T-cell (primary cell): Measurements from ENCODE around the gene AMIGO3. TPM values are rescaled to one million over a fixed set of nuclear protein-coding genes. Genes with fewer than 3 reads are reported as not detected.
A peak's percentile ranks its signal among the peaks of the same experiment; 100 is the strongest.
"Not testable (repeated sequence)": the region's sequence is repeated elsewhere in the genome, so short reads cannot be mapped to it uniquely, and the experiment has no call there.

Experiments used
- ATAC-seq, 4 experiments: fragments of 200-7000 bp in 3 of 4; fragments of 150-1000 bp in 1 of 4; cut with Tn5 transposase; replicated peaks in 1 of 4; 1 replicate in 3 of 4; 2 replicates in 1 of 4; pipeline ENCODE4 v1.10.0; 2021; ENCODE audit warnings: moderate library complexity in 3 of 4, mild to moderate bottlenecking in 2 of 4, moderate number of reproducible peaks in 1 of 4
- CTCF ChIA-PET, 2 donors: fragments of 300-600 bp; sonication (Branson Sonifier 250); formaldehyde crosslinking; loops; one replicate each; lab custom pipeline; 2022; ENCODE audit warnings: antibody characterized with exemption in 2 of 2; lab: Charles Lee
- POLR2A ChIA-PET, 2 donors: fragments of 300-600 bp; sonication (Branson Sonifier 250); formaldehyde crosslinking; loops; one replicate each; lab custom pipeline; 2022; ENCODE audit warnings: antibody characterized with exemption in 2 of 2; lab: Charles Lee
- DNase-seq, 35 experiments: peaks; one replicate each; pipeline versions ENCODE4 v3.0.0 to v3.0.0-alpha.2; 2013 to 2023
- H3K27ac ChIP-seq: one replicate; pipeline ENCODE4 v1.5.1; 2013; ENCODE audit warnings: low read length
- H3K27me3 ChIP-seq, 2 experiments: replicated peaks in 1 of 2; 1 replicate in 1 of 2; 2 replicates in 1 of 2; pipeline versions ENCODE4 v1.6.1 to v1.7.0; 2013; ENCODE audit warnings: low read length in 1 of 2, mixed read lengths in 1 of 2; ENCODE audit not compliant: control insufficient read depth in 2 of 2, insufficient read depth in 2 of 2; ENCODE audit errors: extremely low read depth in 1 of 2
- H3K36me3 ChIP-seq, 2 donors: 1 replicate in 1 of 2; 2 replicates in 1 of 2; pipeline versions ENCODE4 v1.6.1 to v1.7.0; 2013; ENCODE audit warnings: low read length in 1 of 2; ENCODE audit not compliant: control insufficient read depth in 2 of 2, insufficient read depth in 1 of 2; ENCODE audit errors: extremely low read depth in 1 of 2
- H3K4me1 ChIP-seq, 2 experiments: 1 replicate in 1 of 2; 2 replicates in 1 of 2; pipeline versions ENCODE4 v1.6.1 to v1.7.0; 2013; ENCODE audit warnings: low read length in 2 of 2, mixed read lengths in 1 of 2; ENCODE audit not compliant: insufficient read depth in 2 of 2, control insufficient read depth in 1 of 2; ENCODE audit errors: extremely low read depth in 1 of 2
- H3K4me3 ChIP-seq, 2 donors: 1 replicate in 1 of 2; 2 replicates in 1 of 2; pipeline versions ENCODE4 v1.5.1 to v1.7.0; 2013; ENCODE audit warnings: mild to moderate bottlenecking in 2 of 2, low read length in 1 of 2, moderate library complexity in 1 of 2; ENCODE audit not compliant: control insufficient read depth in 1 of 2; ENCODE audit errors: extremely low read depth in 1 of 2
- H3K9me3 ChIP-seq: 2 replicates; pipeline ENCODE4 v1.7.0; 2013
- H3K27ac Mint-ChIP-seq, 2 donors: one replicate each; pipeline ENCODE4 v1.8.0; 2020 to 2021; ENCODE audit warnings: mild to moderate bottlenecking in 2 of 2, mixed read lengths in 2 of 2
- H3K27me3 Mint-ChIP-seq, 2 donors: one replicate each; pipeline ENCODE4 v1.8.0; 2021 to 2022; ENCODE audit warnings: mixed read lengths in 2 of 2
- H3K36me3 Mint-ChIP-seq: one replicate; pipeline ENCODE4 v1.8.0; 2021; ENCODE audit warnings: mixed read lengths
- H3K4me1 Mint-ChIP-seq, 3 donors: one replicate each; pipeline ENCODE4 v1.8.0; 2020 to 2022; ENCODE audit warnings: mixed read lengths in 3 of 3, mild to moderate bottlenecking in 1 of 3
- H3K4me3 Mint-ChIP-seq, 3 donors: one replicate each; pipeline ENCODE4 v1.8.0; 2020 to 2022; ENCODE audit warnings: mild to moderate bottlenecking in 3 of 3, mixed read lengths in 3 of 3, moderate library complexity in 3 of 3
- H3K9me3 Mint-ChIP-seq, 3 donors: one replicate each; pipeline ENCODE4 v1.8.0; 2020 to 2022; ENCODE audit warnings: mixed read lengths in 3 of 3
- WGBS: methylation state at CpG from one replicate; pipeline ENCODE4 v1.1.5; 2013; ENCODE audit warnings: missing lambda C conversion rate; ENCODE audit not compliant: insufficient coverage; 5-methylcytosine and 5-hydroxymethylcytosine counted together
- total RNA-seq, 35 experiments: library from RNA in 6 of 35; stranded (reverse) in 6 of 35; fragments of 120-200 nt in 1 of 35; gene quantifications; one replicate each; pipeline versions ENCODE4 v1.2.1 to v1.2.4 and lab custom pipeline; 2013 to 2026

Gene AMIGO3
- total RNA-seq, 5 donors from 2014 or later (not counting 1 experiment from before 2014, with no cell fraction given): 0.20 to 1.4 (median 0.26) TPM; not detected in 2

GRCh38 chr3:49685846-49686245 lies 33.6 kb downstream of the AMIGO3 start:
- H3K4me3 Mint-ChIP-seq: peak overlapping the region in 2 of 3 donors; percentile 54 to 97
- H3K27ac ChIP-seq, H3K9me3 Mint-ChIP-seq, H3K9me3 ChIP-seq, DNase-seq, H3K36me3 Mint-ChIP-seq, H3K27ac Mint-ChIP-seq, CTCF ChIA-PET, H3K27me3 Mint-ChIP-seq, H3K4me3 ChIP-seq, POLR2A ChIA-PET: not testable (repeated sequence)
- peaks cover 25 to 36% (median 27%) of the 10 kb centered on the region in 3 donors for H3K4me1 Mint-ChIP-seq
- ATAC-seq: peak in 1 of 4 experiments; percentile 4
- peaks cover 11 to 31% of the 10 kb centered on the region in 2 donors for H3K36me3 ChIP-seq
- 30% methylated on average over 29 of the region's 36 CpGs for WGBS
- H3K27me3 ChIP-seq: peaks cover 0 to 20% of the 10 kb centered on the region in 2 experiments
- H3K4me1 ChIP-seq: peaks cover 4 to 44% of the 10 kb centered on the region in 2 experiments

GRCh38 chr3:49685103-49685502 lies 34.4 kb downstream of the AMIGO3 start:
- Mint-ChIP-seq H3K4me1 (peaks cover 18 to 29% (median 19%) of the 10 kb centered on the region in 3 donors), H3K4me3 (peak overlapping the region in 1 of 3 donors; percentile 42)
- ATAC-seq, H3K27ac ChIP-seq, CTCF ChIA-PET, H3K27me3 Mint-ChIP-seq, H3K36me3 Mint-ChIP-seq, DNase-seq, H3K27ac Mint-ChIP-seq, POLR2A ChIA-PET, H3K9me3 Mint-ChIP-seq, H3K4me3 ChIP-seq, H3K9me3 ChIP-seq: not testable (repeated sequence)
- Histone ChIP-seq H3K27me3 (peaks cover 0 to 20% of the 10 kb centered on the region in 2 experiments), H3K4me1 (peaks cover 3 to 37% of the 10 kb centered on the region in 2 experiments), H3K36me3 (peaks cover 11 to 38% of the 10 kb centered on the region in 2 donors)
- WGBS: 75% methylated on average over 1 of the region's 10 CpGs

DNA sequence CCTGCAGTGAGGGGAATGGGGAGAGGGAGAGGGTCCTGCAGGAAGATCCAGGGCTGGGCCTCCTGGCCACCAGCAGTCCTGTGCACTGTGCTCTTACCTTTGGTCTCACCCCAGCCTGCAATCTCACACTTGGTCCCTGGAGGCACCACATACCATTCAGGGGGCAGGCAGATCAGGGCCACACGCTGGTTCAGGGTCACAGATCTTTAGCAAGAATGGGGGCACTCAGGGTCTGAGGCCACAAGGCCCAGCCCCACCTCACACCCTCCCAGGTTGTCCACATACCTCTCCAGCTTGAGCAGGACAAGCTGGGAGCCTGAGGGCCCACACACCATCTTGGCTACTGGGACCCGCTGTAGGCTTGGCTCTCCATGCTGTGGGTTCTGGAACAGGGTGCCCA lies 35.0 kb downstream of the AMIGO3 start:
- POLR2A ChIA-PET, H3K27me3 Mint-ChIP-seq, H3K27ac ChIP-seq, ATAC-seq, CTCF ChIA-PET, H3K27ac Mint-ChIP-seq, H3K4me3 ChIP-seq, DNase-seq, H3K9me3 ChIP-seq, H3K9me3 Mint-ChIP-seq: not testable (repeated sequence)
- H3K27me3 ChIP-seq: peaks cover 0 to 20% of the 10 kb centered on the region in 2 experiments
- peaks cover 15% of the 10 kb centered on the region for H3K36me3 Mint-ChIP-seq
- peak overlapping the region in 1 of 3 donors; percentile 42 for H3K4me3 Mint-ChIP-seq
- peaks cover 11 to 45% of the 10 kb centered on the region in 2 donors for H3K36me3 ChIP-seq
- H3K4me1 ChIP-seq: peaks cover 0 to 30% of the 10 kb centered on the region in 2 experiments
- WGBS: 80% methylated on average over 1 of the region's 2 CpGs
- H3K4me1 Mint-ChIP-seq: peaks cover 11 to 28% (median 17%) of the 10 kb centered on the region in 3 donors

- 94% methylated on average over 4 of the region's 6 CpGs for WGBS
- ChIA-PET POLR2A (no interaction called here), CTCF (interaction anchor here in 1 of 2 donors (0.5 kb wide), 1 partner anchor 12 kb away, joined by 5 read pairs; no protein-coding TSS in a partner anchor)
Observed at GRCh38 chr3:49683162-49683561, 36.3 kb downstream of the AMIGO3 start.

GRCh38 chr3:49681543-49681942 lies 37.9 kb downstream of the AMIGO3 start:
- peaks cover 30% of the 10 kb centered on the region for H3K36me3 Mint-ChIP-seq
- H3K4me3 Mint-ChIP-seq: no peak overlapping the region
- H3K27ac ChIP-seq: no peak overlapping the region
- POLR2A ChIA-PET: no interaction called here
- peaks cover 0 to 1% of the 10 kb centered on the region in 2 donors for H3K27me3 Mint-ChIP-seq
- H3K36me3 ChIP-seq: peaks cover 17 to 74% of the 10 kb centered on the region in 2 donors
- H3K27me3 ChIP-seq: peaks cover 0 to 8% of the 10 kb centered on the region in 2 experiments
- no peak overlapping the region for H3K4me3 ChIP-seq
- H3K4me1 Mint-ChIP-seq: peaks cover 5 to 20% (median 17%) of the 10 kb centered on the region in 3 donors
- CTCF ChIA-PET: no interaction called here
- ATAC-seq (no peak), DNase-seq (no peak)
- no peaks in the 10 kb centered on the region for H3K9me3 ChIP-seq
- no peak overlapping the region for H3K27ac Mint-ChIP-seq
- 97% methylated on average over 3 of the region's 4 CpGs for WGBS
- no peaks in the 10 kb centered on the region for H3K9me3 Mint-ChIP-seq
- H3K4me1 ChIP-seq: peaks cover 0 to 23% of the 10 kb centered on the region in 2 experiments

More at GRCh38 chr3:49683162-49683561, 36.3 kb downstream of the AMIGO3 start:
- no peaks in the 10 kb centered on the region for H3K9me3 Mint-ChIP-seq
- H3K4me1 Mint-ChIP-seq: peaks cover 0 to 20% (median 12%) of the 10 kb centered on the region in 3 donors
- H3K4me3 Mint-ChIP-seq: no peak overlapping the region
- H3K36me3 Mint-ChIP-seq: peaks cover 20% of the 10 kb centered on the region
- peaks cover 0 to 20% of the 10 kb centered on the region in 2 experiments for H3K27me3 ChIP-seq
- H3K4me3 ChIP-seq: no peak overlapping the region
- peaks cover 0 to 20% of the 10 kb centered on the region in 2 experiments for H3K4me1 ChIP-seq
- no peak overlapping the region for H3K27ac Mint-ChIP-seq
- ATAC-seq (no peak), DNase-seq (no peak)
- H3K36me3 ChIP-seq: peaks cover 11 to 58% of the 10 kb centered on the region in 2 donors
- H3K27me3 Mint-ChIP-seq: peaks cover 0 to 4% of the 10 kb centered on the region in 2 donors
- no peak overlapping the region for H3K27ac ChIP-seq
- no peaks in the 10 kb centered on the region for H3K9me3 ChIP-seq

DNA sequence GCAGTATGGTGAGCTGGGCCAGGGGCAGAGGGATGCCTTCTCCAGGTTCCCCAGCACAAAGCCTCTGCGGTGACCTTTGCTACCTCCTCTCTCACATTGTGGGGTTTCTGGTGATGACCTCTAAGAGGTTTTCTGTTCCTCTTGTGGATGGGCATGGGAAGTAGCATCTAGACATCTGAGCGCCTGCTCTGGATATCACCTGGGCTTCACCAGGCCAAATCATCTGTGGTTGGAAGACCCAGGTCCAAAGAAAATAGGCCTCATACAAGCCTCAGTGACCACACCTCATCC lies 38.3 kb downstream of the AMIGO3 start:
- Histone ChIP-seq H3K27ac (no peak overlapping the region), H3K9me3 (no peaks in the 10 kb centered on the region), H3K27me3 (peaks cover 0 to 5% of the 10 kb centered on the region in 2 experiments), H3K36me3 (peaks cover 17 to 78% of the 10 kb centered on the region in 2 donors), H3K4me1 (peaks cover 0 to 23% of the 10 kb centered on the region in 2 experiments), H3K4me3 (no peak overlapping the region)
- POLR2A ChIA-PET: no interaction called here
- DNase-seq (no peak), ATAC-seq (no peak)
- Mint-ChIP-seq H3K27ac (no peak overlapping the region), H3K4me1 (peaks cover 5 to 20% (median 19%) of the 10 kb centered on the region in 3 donors), H3K4me3 (no peak overlapping the region), H3K27me3 (peaks cover 0 to 1% of the 10 kb centered on the region in 2 donors), H3K36me3 (peaks cover 33% of the 10 kb centered on the region), H3K9me3 (no peaks in the 10 kb centered on the region)
- 86% methylated on average over 1 of the region's 2 CpGs for WGBS
- CTCF ChIA-PET: no interaction called here
